Breast epithelium (tissue), 3 donors: ENCODE results near the gene CHCHD1.

ENCODE experiments used
- CTCF ChIP-seq, 3 donors: fragments of 450-650 bp; IDR thresholded peaks; one replicate each; pipeline ENCODE4 v1.5.1; 2016 to 2017; ENCODE audit warnings: antibody characterized with exemption in 3 of 3, mild to moderate bottlenecking in 3 of 3, moderate library complexity in 3 of 3
- POLR2A ChIP-seq: fragments of 450-650 bp; IDR thresholded peaks from one replicate; pipeline ENCODE4 v1.6.1; 2016; ENCODE audit warnings: antibody characterized with exemption, mild to moderate bottlenecking, moderate library complexity
- POLR2AphosphoS5 ChIP-seq, 3 donors: sonication (generic); formaldehyde crosslinking; IDR thresholded peaks; one replicate each; pipeline ENCODE4 v1.6.1; 2017; ENCODE audit warnings: antibody characterized with exemption in 3 of 3

- no peak for TF ChIP-seq CTCF (IDR thresholded peaks at IDR 0.05)
- no peak for TF ChIP-seq POLR2AphosphoS5 (IDR thresholded peaks at IDR 0.05)
- no peak for TF ChIP-seq POLR2A
Observed at GRCh38 chr10:73768881-73769280, 13.0 kb upstream of the CHCHD1 start.
